Small intestine (tissue), 7 donors: ENCODE results near the gene CPT1B. TPM values are rescaled to one million over a fixed set of nuclear protein-coding genes. Genes with fewer than 3 reads are reported as not detected.

Experiments
- DNase-seq, 2 donors: peaks; one replicate each; pipeline versions ENCODE4 v3.0.0 to v3.0.0-alpha.2; 2013
- FAIRE-seq: peaks from 2 replicates; lab custom pipeline; 2012; peaks lifted over from hg19 to GRCh38; lab: Jason Lieb, UNC
- H3K27ac ChIP-seq, 3 donors: one replicate each; pipeline ENCODE4 v1.5.1; 2013; ENCODE audit warnings: low read length in 2 of 3, mild to moderate bottlenecking in 2 of 3, control low read depth in 1 of 3, inconsistent platforms in 1 of 3, low read depth in 1 of 3, moderate library complexity in 1 of 3
- H3K27me3 ChIP-seq, 3 donors: one replicate each; pipeline ENCODE4 v1.6.1; 2013; ENCODE audit warnings: low read length in 3 of 3, inconsistent platforms in 1 of 3; ENCODE audit not compliant: control insufficient read depth in 3 of 3, insufficient read depth in 3 of 3
- H3K36me3 ChIP-seq, 3 donors: one replicate each; pipeline ENCODE4 v1.6.1; 2013; ENCODE audit warnings: low read length in 3 of 3, inconsistent platforms in 1 of 3, low read depth in 1 of 3, mild to moderate bottlenecking in 1 of 3, moderate library complexity in 1 of 3; ENCODE audit not compliant: control insufficient read depth in 3 of 3, insufficient read depth in 2 of 3
- H3K4me1 ChIP-seq, 3 donors: one replicate each; pipeline ENCODE4 v1.6.1; 2013; ENCODE audit warnings: low read length in 2 of 3, inconsistent platforms in 1 of 3, low read depth in 1 of 3, mild to moderate bottlenecking in 1 of 3, moderate library complexity in 1 of 3; ENCODE audit not compliant: control insufficient read depth in 3 of 3, insufficient read depth in 2 of 3
- H3K4me3 ChIP-seq, 3 donors: one replicate each; pipeline ENCODE4 v1.5.1; 2013; ENCODE audit warnings: low read length in 3 of 3, control low read depth in 1 of 3, inconsistent platforms in 1 of 3, low read depth in 1 of 3, mild to moderate bottlenecking in 1 of 3, moderate library complexity in 1 of 3
- H3K9me3 ChIP-seq, 2 donors: one replicate each; pipeline ENCODE4 v1.6.1; 2013; ENCODE audit warnings: low read depth in 1 of 2, low read length in 1 of 2; ENCODE audit not compliant: control insufficient read depth in 2 of 2, insufficient read depth in 1 of 2
- WGBS, 3 donors: extraction: QIAGEN DNeasy Blood & Tissue Kit; methylation state at CpG; one replicate each; pipeline ENCODE4 v1.1.7; 2013; 5-methylcytosine and 5-hydroxymethylcytosine counted together
- polyA plus RNA-seq, 4 donors: library from polyadenylated mRNA; stranded (reverse) in 3 of 4; unstranded in 1 of 4; fragments of 200-250 nt in 3 of 4; fragments of 120-200 nt in 1 of 4; gene quantifications; one replicate each; pipeline versions ENCODE4 v1.2.1 to v1.2.3, GENCODE V29; 2013
- donor health status: healthy with polysubstance abuse.
- donor health status: control.
- donor health status: control.
- donor health status: Bipolar disorder and iron deficiency.
- donor health status: healthy.

Gene CPT1B
- polyA plus RNA-seq, 4 donors = 14.6 to 115 (median 42.4) TPM

GRCh38 chr22:50524676-50525103, 53.5 kb downstream of the CPT1B start:
- Histone ChIP-seq H3K4me3 (peak overlapping the region; percentile 61 to 68 (median 62)), H3K9me3 (no peaks in the 10 kb centered on the region), H3K36me3 (peaks cover 3 to 44% (median 10%) of the 10 kb centered on the region in 3 donors), H3K27ac (peak overlapping the region; percentile 91 to 100 (median 94)), H3K4me1 (peaks cover 0 to 37% (median 7%) of the 10 kb centered on the region in 3 donors), H3K27me3 (peaks cover 0 to 4% (median 0%) of the 10 kb centered on the region in 3 donors)
- FAIRE-seq (no peak), DNase-seq (peak in 1 of 2 donors; percentile 83)
- WGBS, 3 donors = 1 to 4% (median 4%) methylated on average over 19 of the region's 19 CpGs

GRCh38 chr22:50523806-50524675, 54.2 kb downstream of the CPT1B start:
- no peaks in the 10 kb centered on the region for H3K9me3 ChIP-seq
- FAIRE-seq = no peak
- 18 to 62% (median 30%) methylated on average over 24 to 25 of the region's 25 CpGs for WGBS, 3 donors
- H3K27ac ChIP-seq = peak overlapping the region; percentile 91 to 100 (median 94)
- peak overlapping the region in 2 of 3 donors; percentile 62 to 68 for H3K4me3 ChIP-seq
- H3K4me1 ChIP-seq = peaks cover 0 to 31% (median 5%) of the 10 kb centered on the region in 3 donors
- peaks cover 0 to under 1% (median 0%) of the 10 kb centered on the region in 3 donors for H3K27me3 ChIP-seq
- DNase-seq = peak in 1 of 2 donors; percentile 71
- peaks cover 3 to 50% (median 10%) of the 10 kb centered on the region in 3 donors for H3K36me3 ChIP-seq

- Histone ChIP-seq H3K9me3 (no peaks in the 10 kb centered on the region), H3K27ac (peak overlapping the region in 1 of 3 donors; percentile 26), H3K27me3 (no peaks in the 10 kb centered on the region), H3K4me1 (peaks cover 0 to 30% (median 3%) of the 10 kb centered on the region in 3 donors), H3K4me3 (no peak overlapping the region), H3K36me3 (peaks cover 3 to 56% (median 10%) of the 10 kb centered on the region in 3 donors)
- FAIRE-seq = no peak
- no peak for DNase-seq
- WGBS, 3 donors = 63 to 88% (median 71%) methylated on average over 16 of the region's 16 CpGs
These were observed 54.8 kb downstream of the CPT1B start for GRCh38 chr22:50523458-50523805.

GRCh38 chr22:50522806-50523438, 55.3 kb downstream of the CPT1B start:
- Histone ChIP-seq H3K27ac (no peak overlapping the region), H3K9me3 (no peaks in the 10 kb centered on the region), H3K4me3 (no peak overlapping the region), H3K27me3 (no peaks in the 10 kb centered on the region), H3K36me3 (peaks cover 3 to 61% (median 11%) of the 10 kb centered on the region in 3 donors), H3K4me1 (peaks cover 0 to 30% (median 2%) of the 10 kb centered on the region in 3 donors)
- FAIRE-seq (no peak), DNase-seq (no peak)
- WGBS, 3 donors = 72 to 83% (median 74%) methylated on average over 22 of the region's 22 CpGs

GRCh38 chr22:50522208-50522805, 55.9 kb downstream of the CPT1B start:
- peaks cover 8 to 66% (median 13%) of the 10 kb centered on the region in 3 donors for H3K36me3 ChIP-seq
- no peak overlapping the region for H3K27ac ChIP-seq
- FAIRE-seq (no peak), DNase-seq (no peak)
- H3K9me3 ChIP-seq = no peaks in the 10 kb centered on the region
- 87 to 90% (median 89%) methylated on average over 14 to 15 of the region's 15 CpGs for WGBS, 3 donors
- H3K4me1 ChIP-seq = peaks cover 0 to 30% (median 1%) of the 10 kb centered on the region in 3 donors
- no peaks in the 10 kb centered on the region for H3K27me3 ChIP-seq
- H3K4me3 ChIP-seq = no peak overlapping the region

GRCh38 chr22:50521710-50522109, 56.5 kb downstream of the CPT1B start:
- Histone ChIP-seq H3K27ac (no peak overlapping the region), H3K27me3 (no peaks in the 10 kb centered on the region), H3K9me3 (no peaks in the 10 kb centered on the region), H3K4me1 (peaks cover 0 to 28% (median 1%) of the 10 kb centered on the region in 3 donors), H3K4me3 (no peak overlapping the region), H3K36me3 (peaks cover 8 to 70% (median 13%) of the 10 kb centered on the region in 3 donors)
- WGBS, 3 donors = 84 to 92% (median 88%) methylated on average over 9 to 10 of the region's 10 CpGs
- DNase-seq = no peak
- FAIRE-seq = no peak

GRCh38 chr22:50520826-50521453, 57.3 kb downstream of the CPT1B start:
- Histone ChIP-seq H3K27ac (no peak overlapping the region), H3K9me3 (no peaks in the 10 kb centered on the region), H3K4me1 (peaks cover 0 to 25% (median 1%) of the 10 kb centered on the region in 3 donors), H3K36me3 (peaks cover 8 to 77% (median 13%) of the 10 kb centered on the region in 3 donors), H3K27me3 (no peaks in the 10 kb centered on the region), H3K4me3 (no peak overlapping the region)
- DNase-seq = no peak
- no peak for FAIRE-seq
- WGBS, 3 donors = 94 to 96% (median 94%) methylated on average over 11 to 13 of the region's 13 CpGs
